Measurements from ENCODE around the gene STXBP6. TPM values are rescaled to one million over a fixed set of nuclear protein-coding genes. Genes with fewer than 3 reads are reported as not detected.

Gene STXBP6
- total and polyA plus RNA-seq, 2 of the 13 experiments (the other 11 are each of a cell fraction or from before 2014, with no cell fraction given): 35.3 to 42.8 TPM

DNA sequence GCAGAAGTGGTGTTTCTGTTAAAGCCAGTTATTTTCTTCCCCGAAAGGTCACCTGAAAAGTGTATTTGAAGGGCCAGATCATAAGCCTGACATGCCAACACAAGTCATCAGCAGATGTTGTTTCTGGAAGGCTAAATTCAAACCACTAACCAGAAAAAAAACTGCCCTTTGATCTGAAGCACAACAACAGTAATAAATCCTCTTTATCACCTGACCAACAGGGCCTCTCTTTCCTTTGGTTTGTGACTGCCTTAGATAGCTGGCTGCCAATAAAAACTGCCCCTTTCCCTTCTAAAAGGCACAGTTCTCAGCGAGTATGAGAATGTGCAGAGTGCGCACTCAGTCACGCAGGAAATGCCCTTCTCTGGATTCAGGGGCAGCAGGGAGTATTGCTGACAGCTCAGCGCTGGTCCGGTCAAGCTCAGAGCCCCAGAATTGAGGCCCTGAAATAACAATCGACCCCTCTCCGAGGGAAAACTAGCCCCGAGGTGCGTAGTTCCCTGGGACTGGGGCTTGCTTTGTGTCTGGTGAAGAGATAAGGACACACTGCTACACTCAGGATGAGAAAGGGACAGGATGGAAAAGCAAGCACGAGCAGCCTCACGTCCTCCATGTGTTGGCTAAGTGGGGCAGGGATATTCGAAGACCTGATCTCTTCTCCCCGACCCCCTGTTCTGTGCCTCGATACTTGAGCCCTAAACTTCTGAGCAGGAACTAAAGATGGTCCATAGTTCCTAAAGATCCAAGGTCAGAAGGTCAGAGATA, 231.7 kb downstream of the STXBP6 start (continued):
- TF ChIP-seq, protein P1, sequence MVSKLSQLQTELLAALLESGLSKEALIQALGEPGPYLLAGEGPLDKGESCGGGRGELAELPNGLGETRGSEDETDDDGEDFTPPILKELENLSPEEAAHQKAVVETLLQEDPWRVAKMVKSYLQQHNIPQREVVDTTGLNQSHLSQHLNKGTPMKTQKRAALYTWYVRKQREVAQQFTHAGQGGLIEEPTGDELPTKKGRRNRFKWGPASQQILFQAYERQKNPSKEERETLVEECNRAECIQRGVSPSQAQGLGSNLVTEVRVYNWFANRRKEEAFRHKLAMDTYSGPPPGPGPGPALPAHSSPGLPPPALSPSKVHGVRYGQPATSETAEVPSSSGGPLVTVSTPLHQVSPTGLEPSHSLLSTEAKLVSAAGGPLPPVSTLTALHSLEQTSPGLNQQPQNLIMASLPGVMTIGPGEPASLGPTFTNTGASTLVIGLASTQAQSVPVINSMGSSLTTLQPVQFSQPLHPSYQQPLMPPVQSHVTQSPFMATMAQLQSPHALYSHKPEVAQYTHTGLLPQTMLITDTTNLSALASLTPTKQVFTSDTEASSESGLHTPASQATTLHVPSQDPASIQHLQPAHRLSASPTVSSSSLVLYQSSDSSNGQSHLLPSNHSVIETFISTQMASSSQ (IDR thresholded peaks at IDR 0.05; ENCODE audit: low read depth): peak; percentile 70
- TF ChIP-seq, protein P1 (CRISPR knock-in tag; IDR thresholded peaks at IDR 0.05; ENCODE audit: borderline replicate concordance): peak; percentile 90; the same call in 1 of the 2 replicates
- no peak for TF ChIP-seq TBP (CRISPR knock-in tag; IDR thresholded peaks at IDR 0.05)
- TF ChIP-seq ZNF282 (IDR thresholded peaks at IDR 0.05; ENCODE audit: partially characterized antibody): no peak
- TF ChIP-seq TOPORS (CRISPR knock-in tag; IDR thresholded peaks at IDR 0.05): peak; percentile 53; the same call in 1 of the 2 replicates
- TF ChIP-seq, protein P2, sequence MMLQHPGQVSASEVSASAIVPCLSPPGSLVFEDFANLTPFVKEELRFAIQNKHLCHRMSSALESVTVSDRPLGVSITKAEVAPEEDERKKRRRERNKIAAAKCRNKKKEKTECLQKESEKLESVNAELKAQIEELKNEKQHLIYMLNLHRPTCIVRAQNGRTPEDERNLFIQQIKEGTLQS (CRISPR knock-in tag; IDR thresholded peaks at IDR 0.05): no peak
- TF ChIP-seq HDAC2 (CRISPR knock-in tag; IDR thresholded peaks at IDR 0.05): peak; percentile 91
- no peak for TF ChIP-seq ZNF446 (CRISPR knock-in tag; IDR thresholded peaks at IDR 0.05)
- peak; percentile 94 for TF ChIP-seq KLF6 (CRISPR knock-in tag; IDR thresholded peaks at IDR 0.05)
- TF ChIP-seq ZC3H13 (CRISPR knock-in tag; IDR thresholded peaks at IDR 0.05): 0 out of 2 replicates have a peak, but pooled peaks have one; percentile 11
- TF ChIP-seq SIX1 (CRISPR knock-in tag; IDR thresholded peaks at IDR 0.05; ENCODE audit: borderline replicate concordance): no peak; the same call in 1 of the 2 replicates
- TF ChIP-seq ZSCAN21 (CRISPR knock-in tag; IDR thresholded peaks at IDR 0.05; ENCODE audit: borderline replicate concordance): peak; percentile 96
- TF ChIP-seq, protein P3, sequence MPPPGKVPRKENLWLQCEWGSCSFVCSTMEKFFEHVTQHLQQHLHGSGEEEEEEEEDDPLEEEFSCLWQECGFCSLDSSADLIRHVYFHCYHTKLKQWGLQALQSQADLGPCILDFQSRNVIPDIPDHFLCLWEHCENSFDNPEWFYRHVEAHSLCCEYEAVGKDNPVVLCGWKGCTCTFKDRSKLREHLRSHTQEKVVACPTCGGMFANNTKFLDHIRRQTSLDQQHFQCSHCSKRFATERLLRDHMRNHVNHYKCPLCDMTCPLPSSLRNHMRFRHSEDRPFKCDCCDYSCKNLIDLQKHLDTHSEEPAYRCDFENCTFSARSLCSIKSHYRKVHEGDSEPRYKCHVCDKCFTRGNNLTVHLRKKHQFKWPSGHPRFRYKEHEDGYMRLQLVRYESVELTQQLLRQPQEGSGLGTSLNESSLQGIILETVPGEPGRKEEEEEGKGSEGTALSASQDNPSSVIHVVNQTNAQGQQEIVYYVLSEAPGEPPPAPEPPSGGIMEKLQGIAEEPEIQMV (CRISPR knock-in tag; IDR thresholded peaks at IDR 0.05; ENCODE audit: low read depth): peak; percentile 66
- TF ChIP-seq, protein P4, sequence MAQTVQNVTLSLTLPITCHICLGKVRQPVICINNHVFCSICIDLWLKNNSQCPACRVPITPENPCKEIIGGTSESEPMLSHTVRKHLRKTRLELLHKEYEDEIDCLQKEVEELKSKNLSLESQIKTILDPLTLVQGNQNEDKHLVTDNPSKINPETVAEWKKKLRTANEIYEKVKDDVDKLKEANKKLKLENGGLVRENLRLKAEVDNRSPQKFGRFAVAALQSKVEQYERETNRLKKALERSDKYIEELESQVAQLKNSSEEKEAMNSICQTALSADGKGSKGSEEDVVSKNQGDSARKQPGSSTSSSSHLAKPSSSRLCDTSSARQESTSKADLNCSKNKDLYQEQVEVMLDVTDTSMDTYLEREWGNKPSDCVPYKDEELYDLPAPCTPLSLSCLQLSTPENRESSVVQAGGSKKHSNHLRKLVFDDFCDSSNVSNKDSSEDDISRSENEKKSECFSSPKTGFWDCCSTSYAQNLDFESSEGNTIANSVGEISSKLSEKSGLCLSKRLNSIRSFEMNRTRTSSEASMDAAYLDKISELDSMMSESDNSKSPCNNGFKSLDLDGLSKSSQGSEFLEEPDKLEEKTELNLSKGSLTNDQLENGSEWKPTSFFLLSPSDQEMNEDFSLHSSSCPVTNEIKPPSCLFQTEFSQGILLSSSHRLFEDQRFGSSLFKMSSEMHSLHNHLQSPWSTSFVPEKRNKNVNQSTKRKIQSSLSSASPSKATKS (CRISPR knock-in tag; IDR thresholded peaks at IDR 0.05): no peak
- TF ChIP-seq ZNF792 (CRISPR knock-in tag; IDR thresholded peaks at IDR 0.05): peak; percentile 96
- TF ChIP-seq DPF2 (CRISPR knock-in tag; IDR thresholded peaks at IDR 0.05; ENCODE audit: borderline replicate concordance, low read depth): no peak

Measured in HepG2 (cell line).